Body of pancreas (tissue), 4 donors: Measurements from ENCODE around the gene ST6GALNAC3. TPM values are rescaled to one million over a fixed set of nuclear protein-coding genes. Genes with fewer than 3 reads are reported as not detected.

Source experiments
- ATAC-seq: fragments of 150-250 bp; one replicate; pipeline ENCODE4 v1.9.1; 2016
- DNase-seq, 4 donors: peaks; one replicate each; pipeline ENCODE4 v3.0.0-alpha.2; 2019
- H3K27ac ChIP-seq, 4 donors: fragments of 200-600 bp; sonication (generic); 1 replicate in 3 of 4; 2 replicates in 1 of 4; pipeline versions ENCODE4 v1.5.1 to v1.6.1; 2016 to 2019; ENCODE audit warnings: mild to moderate bottlenecking in 1 of 4, mixed read lengths in 1 of 4, moderate library complexity in 1 of 4
- H3K27me3 ChIP-seq, 2 donors: fragments of 200-600 bp; sonication (generic); one replicate each; pipeline ENCODE4 v1.6.0; 2016; ENCODE audit warnings: mild to moderate bottlenecking in 1 of 2
- H3K36me3 ChIP-seq, 2 donors: fragments of 200-600 bp; sonication (generic); replicated peaks in 1 of 2; 2 replicates each; pipeline ENCODE4 v1.5.1; 2016; ENCODE audit warnings: low read depth in 2 of 2; ENCODE audit not compliant: insufficient read depth in 1 of 2
- H3K4me1 ChIP-seq: fragments of 200-600 bp; sonication (generic); one replicate; pipeline ENCODE4 v1.6.0; 2016
- H3K4me3 ChIP-seq, 2 donors: fragments of 200-600 bp; sonication (generic); 1 replicate in 1 of 2; 2 replicates in 1 of 2; pipeline ENCODE4 v1.5.1; 2016 to 2019
- H3K9me3 ChIP-seq, 3 donors: fragments of 200-600 bp; sonication (generic); 1 replicate in 2 of 3; 2 replicates in 1 of 3; pipeline ENCODE4 v1.5.1; 2016
- CTCF ChIP-seq, 7 experiments: fragments of 450-650 bp in 4 of 7; fragments of 200-600 bp in 3 of 7; sonication (generic) in 3 of 7; IDR thresholded peaks; one replicate each; pipeline ENCODE4 v1.5.1; 2016 to 2019; ENCODE audit warnings: antibody characterized with exemption in 7 of 7
- POLR2A ChIP-seq, 3 donors: fragments of 450-650 bp; IDR thresholded peaks; one replicate each; pipeline ENCODE4 v1.6.1; 2016; ENCODE audit warnings: antibody characterized with exemption in 3 of 3, mild to moderate bottlenecking in 2 of 3
- WGBS, 2 donors: methylation state at CpG; one replicate each; pipeline ENCODE4 v1.1.5; 2017; 5-methylcytosine and 5-hydroxymethylcytosine counted together
- intact Hi-C: fragments of 100-400 bp; cut with DNase I; formaldehyde crosslinking; loops from one replicate; pipeline ENCODE4 v1.15.1; 2023
- total RNA-seq, 2 donors: library from RNA; depleted of rRNA; stranded (reverse); fragments of >200 nt; gene quantifications; one replicate each; pipeline ENCODE4 v1.1.0, GENCODE V29; 2016

Gene ST6GALNAC3
- total RNA-seq, 2 donors from 2014 or later: 1.3 to 2.3 TPM

DNA sequence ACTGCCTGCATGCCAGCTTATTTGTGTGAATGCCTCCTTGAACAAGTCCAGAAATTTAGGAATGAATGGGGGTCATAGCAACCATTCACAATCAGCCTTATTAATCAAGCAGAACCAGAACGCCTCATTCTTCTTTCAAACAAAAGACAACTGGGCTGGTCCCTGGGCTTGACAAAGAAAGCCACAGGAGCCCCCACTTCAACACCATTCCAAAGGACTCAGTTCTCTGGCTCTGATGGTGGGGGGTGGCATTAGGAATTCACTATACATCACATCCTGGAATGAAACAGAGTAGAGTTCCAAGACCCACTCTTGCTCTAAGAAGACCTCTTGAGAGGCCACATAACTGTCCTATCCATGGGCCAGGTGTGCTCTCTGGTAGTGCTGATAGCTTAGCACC, 606.1 kb downstream of the ST6GALNAC3 start:
- WGBS, 2 donors: 69 to 90% methylated on average over 1 of the region's 1 CpG
- Histone ChIP-seq H3K4me1 (no peaks in the 10 kb centered on the region), H3K4me3 (no peak overlapping the region), H3K9me3 (no peaks in the 10 kb centered on the region), H3K27ac (no peak overlapping the region), H3K36me3 (no peaks in the 10 kb centered on the region), H3K27me3 (no peaks in the 10 kb centered on the region)
- intact Hi-C loops: no loop called here
- TF ChIP-seq CTCF (IDR thresholded peaks at IDR 0.05) (no peak), POLR2A (IDR thresholded peaks at IDR 0.05) (no peak)
- no peak for ATAC-seq
- no peak for DNase-seq

DNA sequence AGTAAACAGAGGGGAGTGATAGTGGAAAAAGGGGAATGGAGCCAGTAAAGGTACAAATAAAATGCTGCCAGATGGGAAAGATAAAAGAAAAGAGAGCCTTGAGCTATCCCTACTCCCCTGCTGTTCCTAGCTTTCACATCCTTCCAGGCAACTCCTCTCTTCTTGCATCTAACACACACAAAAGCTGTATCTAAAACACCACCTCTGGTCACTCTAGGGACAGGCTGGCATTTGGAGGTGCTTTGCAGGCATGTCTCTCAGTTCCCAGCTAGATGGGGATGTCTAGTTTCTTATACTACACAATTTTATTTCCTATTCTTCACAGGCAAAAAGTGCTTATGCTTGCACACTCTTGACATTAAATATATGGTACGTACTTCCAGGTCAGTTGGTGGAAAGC, 607.6 kb downstream of the ST6GALNAC3 start:
- no peaks in the 10 kb centered on the region for H3K36me3 ChIP-seq
- no peaks in the 10 kb centered on the region for H3K27me3 ChIP-seq
- TF ChIP-seq POLR2A (IDR thresholded peaks at IDR 0.05): no peak
- no peak for TF ChIP-seq CTCF (IDR thresholded peaks at IDR 0.05)
- DNase-seq (no peak), ATAC-seq (no peak)
- no peak overlapping the region for H3K27ac ChIP-seq
- WGBS, 2 donors: 77 to 94% methylated on average over 1 of the region's 1 CpG
- no peaks in the 10 kb centered on the region for H3K4me1 ChIP-seq
- H3K9me3 ChIP-seq: no peaks in the 10 kb centered on the region
- intact Hi-C loops: no loop called here
- H3K4me3 ChIP-seq: no peak overlapping the region

Other genes with a start within 250 kb of the ST6GALNAC3 start
- not detected for gene ASB17, start 142.3 kb upstream of the ST6GALNAC3 start, total RNA-seq